HCT116 (cell line): ENCODE measurements around the gene TLE6. TPM values are rescaled to one million over a fixed set of nuclear protein-coding genes. Genes with fewer than 3 reads are reported as not detected.

Experiments
- ATAC-seq: fragments of 200-7000 bp; cut with Tn5 transposase; 2 replicates; pipeline ENCODE4 v1.9.1; 2020; ENCODE audit warnings: mild to moderate bottlenecking, moderate library complexity
- BruUV-seq: library from RNA; stranded (reverse); fragments of 400-500 nt; replicated peaks from 2 replicates; lab custom pipeline; 2021; lab: Mats Ljungman, UMichigan
- CTCF ChIA-PET: fragments of 300-600 bp; sonication (Branson Sonifier 250); formaldehyde crosslinking; loops from one replicate; lab custom pipeline; 2021; ENCODE audit warnings: antibody characterized with exemption; lab: Charles Lee
- POLR2A ChIA-PET: fragments of 300-600, 350-600 bp; sonication (Branson Sonifier 250); formaldehyde crosslinking; loops from one replicate; lab custom pipeline; 2021; ENCODE audit warnings: antibody characterized with exemption; lab: Charles Lee
- RAD21 ChIA-PET, 2 experiments: fragments of 300-600 bp; sonication (Branson Sonifier 250); formaldehyde crosslinking; loops; one replicate each; lab custom pipeline; 2023; ENCODE audit warnings: low total read pairs in 2 of 2; ENCODE audit not compliant: uncharacterized antibody in 2 of 2, unreplicated experiment in 2 of 2, low non-redundant PET in 1 of 2; lab: Charles Lee
- DNase-seq: peaks from one replicate; pipeline ENCODE4 v3.0.0-alpha.2; 2010; ENCODE audit warnings: low read depth, low spot score
- H2AFZ ChIP-seq: fragments of 200-600 bp; shearing (Covaris generic), sonication (generic); 2 replicates; pipeline ENCODE4 v1.6.1; 2017; ENCODE audit warnings: low read depth, mixed run types, mixed read lengths, antibody characterized with exemption, low read length; ENCODE audit not compliant: poor library complexity, severe bottlenecking
- H3K27ac ChIP-seq: 2 replicates; pipeline ENCODE4 v1.5.1; 2012; ENCODE audit warnings: low read depth, low read length
- H3K27me3 ChIP-seq: fragments of 200-600 bp; sonication (generic); 2 replicates; pipeline ENCODE4 v1.6.1; 2016; ENCODE audit warnings: mixed run types, low read length, mixed read lengths; ENCODE audit not compliant: insufficient read depth
- H3K36me3 ChIP-seq, 2 experiments: fragments of 200-500 bp in 1 of 2; fragments of 200-600 bp in 1 of 2; sonication (Bioruptor generic) in 1 of 2; sonication (generic) in 1 of 2; 2 replicates each; pipeline versions ENCODE4 v1.5.1 to v1.6.1; 2014 to 2016; ENCODE audit warnings: low read length in 2 of 2, inconsistent platforms in 1 of 2, mixed read lengths in 1 of 2, mixed run types in 1 of 2; ENCODE audit not compliant: insufficient read depth in 2 of 2, control insufficient read depth in 1 of 2
- H3K4me1 ChIP-seq, 2 experiments: fragments of 200-600 bp in 1 of 2; sonication (generic) in 1 of 2; 2 replicates each; pipeline versions ENCODE4 v1.5.1 to v1.6.1; 2012 to 2017; ENCODE audit warnings: low read length in 2 of 2, inconsistent platforms in 1 of 2, mild to moderate bottlenecking in 1 of 2, mixed read lengths in 1 of 2, mixed run types in 1 of 2, moderate library complexity in 1 of 2; ENCODE audit not compliant: insufficient read depth in 2 of 2, control insufficient read depth in 1 of 2
- H3K4me2 ChIP-seq: fragments of 200-600 bp; sonication (generic); 2 replicates; pipeline ENCODE4 v1.6.1; 2017; ENCODE audit warnings: mixed run types, low read length, mixed read lengths
- H3K4me3 ChIP-seq, 2 experiments: fragments of 200-600 bp in 1 of 2; sonication (generic) in 1 of 2; replicated peaks in 1 of 2; 2 replicates each; pipeline ENCODE4 v1.5.1; 2011 to 2016; ENCODE audit warnings: low read length in 2 of 2, control low read depth in 1 of 2, low read depth in 1 of 2, mild to moderate bottlenecking in 1 of 2, mixed read lengths in 1 of 2, mixed run types in 1 of 2
- H3K79me2 ChIP-seq: fragments of 200-600 bp; sonication (generic); 2 replicates; pipeline ENCODE4 v1.6.1; 2017; ENCODE audit warnings: mild to moderate bottlenecking, mixed run types, low read length, moderate library complexity, mixed read lengths; ENCODE audit not compliant: insufficient read depth
- H3K9ac ChIP-seq: fragments of 200-600 bp; sonication (generic); 2 replicates; pipeline ENCODE4 v1.6.1; 2016; ENCODE audit warnings: low read length, mixed read lengths
- H3K9me2 ChIP-seq: fragments of 200-600 bp; sonication (generic), shearing (Covaris generic); 2 replicates; pipeline ENCODE4 v1.6.1; 2017; ENCODE audit warnings: mixed run types, mild to moderate bottlenecking, moderate library complexity; ENCODE audit not compliant: insufficient read depth
- H3K9me3 ChIP-seq, 2 experiments: fragments of 200-500 bp in 1 of 2; fragments of 200-600 bp in 1 of 2; sonication (Bioruptor generic) in 1 of 2; sonication (generic) in 1 of 2; 2 replicates each; pipeline ENCODE4 v1.6.1; 2014 to 2017; ENCODE audit warnings: low read length in 2 of 2, mixed read lengths in 2 of 2, inconsistent platforms in 1 of 2, low read depth in 1 of 2, mild to moderate bottlenecking in 1 of 2, mixed run types in 1 of 2, moderate library complexity in 1 of 2; ENCODE audit not compliant: control insufficient read depth in 1 of 2, insufficient read depth in 1 of 2
- H4K20me1 ChIP-seq: fragments of 200-600 bp; sonication (generic), shearing (Covaris generic); 2 replicates; pipeline ENCODE4 v1.6.1; 2017; ENCODE audit warnings: mixed run types, mild to moderate bottlenecking, moderate library complexity; ENCODE audit not compliant: insufficient read depth
- JUND ChIP-seq: IDR thresholded peaks from 2 replicates; pipeline ENCODE4 v1.6.1; 2012
- POLR2A ChIP-seq: IDR thresholded peaks from 2 replicates; pipeline ENCODE4 v1.7.0; 2011; ENCODE audit warnings: borderline replicate concordance; ENCODE audit not compliant: insufficient read depth, insufficient read length; ENCODE audit errors: extremely low read depth
- REST ChIP-seq: IDR thresholded peaks from 2 replicates; pipeline ENCODE4 v1.6.1; 2012; ENCODE audit warnings: low read depth
- YY1 ChIP-seq: IDR thresholded peaks from 2 replicates; pipeline ENCODE4 v1.6.1; 2011; ENCODE audit warnings: low read length, low read depth, moderate library complexity, mild to moderate bottlenecking; ENCODE audit not compliant: insufficient replicate concordance; ENCODE audit errors: extremely low read depth
- ZBTB33 ChIP-seq: IDR thresholded peaks from 2 replicates; pipeline ENCODE4 v1.6.1; 2011; ENCODE audit warnings: mild to moderate bottlenecking, low read length, moderate library complexity; ENCODE audit not compliant: insufficient replicate concordance; ENCODE audit errors: extremely low read depth
- ZNF274 ChIP-seq: fragments of 200-500 bp; sonication (Bioruptor generic); IDR thresholded peaks from 2 replicates; pipeline ENCODE4 v1.6.1; 2014; ENCODE audit warnings: mild to moderate bottlenecking, low read depth, low read length, inconsistent platforms
- intact Hi-C: fragments of 100-400 bp; cut with micrococcal nuclease; formaldehyde crosslinking; loops from 2 replicates; pipeline ENCODE4 v1.10.0; 2022
- total RNA-seq: library from RNA; stranded (reverse); gene quantifications from one replicate; pipeline ENCODE4 v1.2.1, GENCODE V29; 2021; ENCODE audit not compliant: unreplicated experiment

TLE6 gene
- total RNA-seq, 1 experiment from 2014 or later, result 10.9 TPM

GRCh38 chr19:2974342-2975041 lies 2.9 kb upstream of the TLE6 start:
- no peaks in the 10 kb centered on the region for H3K79me2 ChIP-seq
- no peak overlapping the region for H3K4me3 ChIP-seq
- no peaks in the 10 kb centered on the region for H3K9me3 ChIP-seq
- no peak overlapping the region for H2AFZ ChIP-seq
- no peaks in the 10 kb centered on the region for H3K9me2 ChIP-seq
- no peaks in the 10 kb centered on the region for H3K36me3 ChIP-seq
- RAD21 ChIA-PET, result no interaction called here
- H3K4me1 ChIP-seq, result peaks cover 17 to 28% of the 10 kb centered on the region in 2 experiments
- H4K20me1 ChIP-seq, result no peaks in the 10 kb centered on the region
- no peak overlapping the region for H3K27ac ChIP-seq
- no TSS peak for BruUV-seq
- H3K27me3 ChIP-seq, result no peaks in the 10 kb centered on the region
- ATAC-seq (no peak), DNase-seq (no peak)
- no peak overlapping the region for H3K9ac ChIP-seq
- no peak overlapping the region for H3K4me2 ChIP-seq
- TF ChIP-seq YY1 (no peak), ZBTB33 (no peak), JUND (no peak), ZNF274 (no peak), REST (no peak), POLR2A (no peak)
- intact Hi-C loops, result no loop called here
- POLR2A ChIA-PET, result no interaction called here
- CTCF ChIA-PET, result interaction anchor here (1.5 kb wide), 1 partner anchor 12 kb away, joined by 3 read pairs; no protein-coding TSS in a partner anchor
